ENCODE results near the gene DAAM1.

The DAAM1 gene

DNA sequence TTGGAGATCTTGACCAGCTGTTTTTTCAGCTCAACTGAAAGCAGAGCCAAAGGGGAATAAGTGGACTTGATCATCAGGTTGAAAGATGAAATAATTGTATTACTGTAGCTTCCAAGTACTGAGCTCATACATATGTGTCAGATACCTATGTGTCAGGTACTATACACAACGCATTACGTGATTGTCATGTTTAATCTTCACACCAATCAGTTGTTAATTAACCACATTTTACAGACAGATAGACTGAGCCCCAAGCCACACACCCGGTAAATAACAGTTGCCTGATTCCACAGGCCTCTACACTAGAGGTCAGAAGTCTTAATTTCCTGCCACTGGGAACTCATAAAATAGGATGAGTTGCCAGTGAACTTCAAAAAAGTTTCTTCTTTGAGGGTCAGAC is 148.2 kb downstream of the DAAM1 start:
- peak overlapping the region; percentile 78 to 84 for H3K27ac ChIP-seq
- H3K4me1 ChIP-seq = peaks cover 0 to 80% (median 42%) of the 10 kb centered on the region in 4 donors
- no peaks in the 10 kb centered on the region for H3K9me3 ChIP-seq
- H3K27me3 ChIP-seq = no peaks in the 10 kb centered on the region
- intact Hi-C loops (cut with DNase I; ENCODE audit: low total_unique reads) = no loop called here
- no peak overlapping the region for H3K4me3 ChIP-seq
- no peak for DNase-seq
- TF ChIP-seq, protein P1, sequence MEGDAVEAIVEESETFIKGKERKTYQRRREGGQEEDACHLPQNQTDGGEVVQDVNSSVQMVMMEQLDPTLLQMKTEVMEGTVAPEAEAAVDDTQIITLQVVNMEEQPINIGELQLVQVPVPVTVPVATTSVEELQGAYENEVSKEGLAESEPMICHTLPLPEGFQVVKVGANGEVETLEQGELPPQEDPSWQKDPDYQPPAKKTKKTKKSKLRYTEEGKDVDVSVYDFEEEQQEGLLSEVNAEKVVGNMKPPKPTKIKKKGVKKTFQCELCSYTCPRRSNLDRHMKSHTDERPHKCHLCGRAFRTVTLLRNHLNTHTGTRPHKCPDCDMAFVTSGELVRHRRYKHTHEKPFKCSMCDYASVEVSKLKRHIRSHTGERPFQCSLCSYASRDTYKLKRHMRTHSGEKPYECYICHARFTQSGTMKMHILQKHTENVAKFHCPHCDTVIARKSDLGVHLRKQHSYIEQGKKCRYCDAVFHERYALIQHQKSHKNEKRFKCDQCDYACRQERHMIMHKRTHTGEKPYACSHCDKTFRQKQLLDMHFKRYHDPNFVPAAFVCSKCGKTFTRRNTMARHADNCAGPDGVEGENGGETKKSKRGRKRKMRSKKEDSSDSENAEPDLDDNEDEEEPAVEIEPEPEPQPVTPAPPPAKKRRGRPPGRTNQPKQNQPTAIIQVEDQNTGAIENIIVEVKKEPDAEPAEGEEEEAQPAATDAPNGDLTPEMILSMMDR (IDR thresholded peaks at IDR 0.05) = no peak
- peaks cover 2 to 4% (median 3%) of the 10 kb centered on the region in 3 donors for H3K36me3 ChIP-seq

DNA sequence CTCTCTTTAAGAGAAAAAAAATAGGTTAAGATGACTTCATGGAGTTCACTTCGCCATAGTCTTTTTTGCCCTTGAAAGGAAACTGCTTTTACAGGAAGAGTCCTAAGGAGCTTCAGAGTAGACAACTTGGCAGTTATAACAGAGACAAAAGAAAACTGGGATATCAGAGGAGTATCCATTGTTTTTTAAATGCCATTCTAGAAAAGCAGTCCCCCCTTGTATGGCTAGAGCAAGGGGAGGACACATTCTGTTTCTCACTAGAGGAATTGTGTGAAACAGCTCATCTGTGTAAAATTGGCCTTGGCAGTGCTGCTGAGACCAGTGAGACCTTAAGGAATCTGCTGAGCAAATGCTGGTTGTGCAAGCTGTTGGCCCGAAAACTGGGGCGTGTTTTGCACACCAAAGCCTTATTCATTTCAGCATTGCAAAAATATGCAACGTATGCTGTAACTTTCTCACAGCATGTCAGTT is 148.7 kb downstream of the DAAM1 start:
- Histone ChIP-seq H3K4me3 (no peak overlapping the region), H3K9me3 (no peaks in the 10 kb centered on the region), H3K36me3 (no peaks in the 10 kb centered on the region), H3K4me1 (peaks cover 0 to 83% (median 41%) of the 10 kb centered on the region in 4 donors), H3K27ac (peak overlapping the region; percentile 78 to 84), H3K27me3 (no peaks in the 10 kb centered on the region)
- intact Hi-C loops (cut with DNase I; ENCODE audit: low total_unique reads) = no loop called here
- peak; percentile 74 to 88 for DNase-seq
- TF ChIP-seq, protein P1 (IDR thresholded peaks at IDR 0.05) = no peak

- intact Hi-C loops (cut with DNase I; ENCODE audit: low total_unique reads) = no loop called here
- peak overlapping the region; percentile 78 to 84 for H3K27ac ChIP-seq
- H3K4me1 ChIP-seq = peaks cover 0 to 82% (median 36%) of the 10 kb centered on the region in 4 donors
- H3K36me3 ChIP-seq = peaks cover 0 to 4% (median 0%) of the 10 kb centered on the region in 3 donors
- DNase-seq = no peak
- TF ChIP-seq, protein P1 (IDR thresholded peaks at IDR 0.05) = no peak
- no peak overlapping the region for H3K4me3 ChIP-seq
- no peaks in the 10 kb centered on the region for H3K27me3 ChIP-seq
- no peaks in the 10 kb centered on the region for H3K9me3 ChIP-seq
Observed at GRCh38 chr14:59338761-59339160, 150.3 kb downstream of the DAAM1 start.

- peaks cover 0 to 4% (median 0%) of the 10 kb centered on the region in 3 donors for H3K36me3 ChIP-seq
- H3K4me3 ChIP-seq = no peak overlapping the region
- no peak for DNase-seq
- H3K27ac ChIP-seq = peak overlapping the region; percentile 78 to 84
- TF ChIP-seq, protein P1 (IDR thresholded peaks at IDR 0.05) = no peak
- H3K9me3 ChIP-seq = no peaks in the 10 kb centered on the region
- peaks cover 0 to 82% (median 31%) of the 10 kb centered on the region in 4 donors for H3K4me1 ChIP-seq
- intact Hi-C loops (cut with DNase I; ENCODE audit: low total_unique reads) = loop anchor here (10.0 kb wide), 1 partner anchor 85 kb away; no protein-coding TSS in a partner anchor
- H3K27me3 ChIP-seq = no peaks in the 10 kb centered on the region
Observed at GRCh38 chr14:59339524-59340330, 151.3 kb downstream of the DAAM1 start.

DNA sequence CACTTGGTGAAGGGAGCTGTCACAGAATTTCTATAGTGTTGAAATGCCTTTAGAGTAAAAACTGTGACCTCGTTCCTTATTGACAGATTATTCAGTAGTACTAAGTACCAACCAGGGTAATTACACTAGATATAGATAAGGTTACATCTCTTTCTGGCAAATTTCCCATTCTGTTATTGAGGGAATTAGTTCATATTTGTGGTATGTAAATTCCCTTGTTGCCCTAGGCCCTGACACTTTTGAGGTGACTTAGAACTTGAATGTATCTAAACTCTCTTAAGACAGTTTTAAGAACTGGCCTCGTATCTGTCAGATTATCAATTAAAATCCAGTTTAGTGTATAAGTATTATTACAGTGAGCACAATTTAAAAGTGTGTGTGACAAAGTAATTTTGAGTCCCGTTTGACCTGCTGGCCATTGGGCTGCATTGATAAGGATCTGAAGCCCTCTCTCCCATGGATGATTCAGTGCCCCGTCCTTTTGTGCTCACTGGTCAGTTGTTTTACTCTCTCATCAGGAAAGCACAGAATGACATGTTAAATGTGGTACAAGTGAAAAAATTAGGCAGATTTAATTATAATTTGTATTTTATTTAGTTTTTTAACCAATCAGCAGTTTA is 153.5 kb downstream of the DAAM1 start:
- Histone ChIP-seq H3K27me3 (no peaks in the 10 kb centered on the region), H3K4me3 (no peak overlapping the region), H3K4me1 (peaks cover 0 to 81% (median 25%) of the 10 kb centered on the region in 4 donors), H3K36me3 (peaks cover 0 to 4% (median 0%) of the 10 kb centered on the region in 3 donors), H3K9me3 (no peaks in the 10 kb centered on the region), H3K27ac (peak overlapping the region; percentile 15 to 78)
- intact Hi-C loops (cut with DNase I; ENCODE audit: low total_unique reads) = loop anchor here (10.0 kb wide), 1 partner anchor 83 kb away; no protein-coding TSS in a partner anchor
- TF ChIP-seq, protein P1 (IDR thresholded peaks at IDR 0.05) = no peak
- no peak for DNase-seq

All from tibial artery (tissue), 4 donors.